ENCODE measurements around the gene ZNF768.

ZNF768 gene

GRCh38 chr16:30521873-30522641 is 4.3 kb downstream of the ZNF768 start:
- H3K9me2 ChIP-seq (replicated peaks; ENCODE audit: control insufficient read depth, low read length): no peaks in the 10 kb centered on the region
- TF ChIP-seq CTCF (IDR thresholded peaks at IDR 0.05; ENCODE audit: low read depth, low read length, poor library complexity, severe bottlenecking) (no peak), EZH2phosphoT487 (IDR thresholded peaks at IDR 0.05; ENCODE audit: borderline replicate concordance, low read length) (no peak)
- H3K9me3 ChIP-seq (ENCODE audit: control insufficient read depth, insufficient read depth, low read length): no peaks in the 10 kb centered on the region
- H4K20me1 ChIP-seq (ENCODE audit: control insufficient read depth, insufficient read depth, low read depth, low read length): no peaks in the 10 kb centered on the region
- H3K4me2 ChIP-seq (ENCODE audit: low read length): no peak overlapping the region
- H3K36me3 ChIP-seq (ENCODE audit: control insufficient read depth, low read length): peaks cover 49% of the 10 kb centered on the region
- H3K27ac ChIP-seq (ENCODE audit: low read depth, low read length): no peak overlapping the region
- H3F3A ChIP-seq (ENCODE audit: control insufficient read depth, insufficient read depth): peaks cover 25% of the 10 kb centered on the region
- H3K4me1 ChIP-seq (ENCODE audit: control insufficient read depth, low read length): peaks cover 6% of the 10 kb centered on the region
- H3K27me3 ChIP-seq (ENCODE audit: control insufficient read depth, low read length): no peaks in the 10 kb centered on the region
- no peak overlapping the region for H3K4me3 ChIP-seq (ENCODE audit: low read length)
- no peaks in the 10 kb centered on the region for H3K79me2 ChIP-seq (ENCODE audit: control insufficient read depth, low read length)

DNA sequence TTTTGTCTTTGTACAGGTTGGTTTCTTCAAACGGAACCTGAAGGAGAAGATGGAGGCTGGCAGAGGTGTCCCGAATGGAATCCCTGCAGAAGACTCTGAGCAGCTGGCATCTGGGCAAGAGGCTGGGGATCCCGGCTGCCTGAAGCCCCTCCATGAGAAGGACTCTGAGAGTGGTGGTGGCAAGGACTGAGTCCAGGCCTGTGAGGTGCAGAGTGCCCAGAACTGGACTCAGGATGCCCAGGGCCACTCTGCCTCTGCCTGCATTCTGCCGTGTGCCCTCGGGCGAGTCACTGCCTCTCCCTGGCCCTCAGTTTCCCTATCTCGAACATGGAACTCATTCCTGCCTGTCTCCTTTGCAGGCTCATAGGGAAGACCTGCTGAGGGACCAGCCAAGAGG is 4.9 kb downstream of the ZNF768 start:
- no peaks in the 10 kb centered on the region for H4K20me1 ChIP-seq (ENCODE audit: control insufficient read depth, insufficient read depth, low read depth, low read length)
- no peak for TF ChIP-seq EZH2phosphoT487 (IDR thresholded peaks at IDR 0.05; ENCODE audit: borderline replicate concordance, low read length)
- TF ChIP-seq CTCF (IDR thresholded peaks at IDR 0.05; ENCODE audit: low read depth, low read length, poor library complexity, severe bottlenecking): no peak
- H3K27ac ChIP-seq (ENCODE audit: low read depth, low read length): no peak overlapping the region
- no peaks in the 10 kb centered on the region for H3K79me2 ChIP-seq (ENCODE audit: control insufficient read depth, low read length)
- peaks cover 6% of the 10 kb centered on the region for H3K4me1 ChIP-seq (ENCODE audit: control insufficient read depth, low read length)
- H3K9me3 ChIP-seq (ENCODE audit: control insufficient read depth, insufficient read depth, low read length): no peaks in the 10 kb centered on the region
- H3K36me3 ChIP-seq (ENCODE audit: control insufficient read depth, low read length): peaks cover 54% of the 10 kb centered on the region
- no peaks in the 10 kb centered on the region for H3K27me3 ChIP-seq (ENCODE audit: control insufficient read depth, low read length)
- peaks cover 25% of the 10 kb centered on the region for H3F3A ChIP-seq (ENCODE audit: control insufficient read depth, insufficient read depth)
- no peaks in the 10 kb centered on the region for H3K9me2 ChIP-seq (replicated peaks; ENCODE audit: control insufficient read depth, low read length)
- H3K4me3 ChIP-seq (ENCODE audit: low read length): no peak overlapping the region
- no peak overlapping the region for H3K4me2 ChIP-seq (ENCODE audit: low read length)

- no peak overlapping the region for H3K27ac ChIP-seq (ENCODE audit: low read depth, low read length)
- H3K4me1 ChIP-seq (ENCODE audit: control insufficient read depth, low read length): no peaks in the 10 kb centered on the region
- no peak for TF ChIP-seq CTCF (IDR thresholded peaks at IDR 0.05; ENCODE audit: low read depth, low read length, poor library complexity, severe bottlenecking)
- no peak for TF ChIP-seq EZH2phosphoT487 (IDR thresholded peaks at IDR 0.05; ENCODE audit: borderline replicate concordance, low read length)
- H3K9me3 ChIP-seq (ENCODE audit: control insufficient read depth, insufficient read depth, low read length): no peaks in the 10 kb centered on the region
- H3K79me2 ChIP-seq (ENCODE audit: control insufficient read depth, low read length): no peaks in the 10 kb centered on the region
- no peak overlapping the region for H3K4me2 ChIP-seq (ENCODE audit: low read length)
- H3F3A ChIP-seq (ENCODE audit: control insufficient read depth, insufficient read depth): peaks cover 18% of the 10 kb centered on the region
- H3K27me3 ChIP-seq (ENCODE audit: control insufficient read depth, low read length): no peaks in the 10 kb centered on the region
- no peaks in the 10 kb centered on the region for H4K20me1 ChIP-seq (ENCODE audit: control insufficient read depth, insufficient read depth, low read depth, low read length)
- H3K36me3 ChIP-seq (ENCODE audit: control insufficient read depth, low read length): peaks cover 71% of the 10 kb centered on the region
- no peaks in the 10 kb centered on the region for H3K9me2 ChIP-seq (replicated peaks; ENCODE audit: control insufficient read depth, low read length)
- no peak overlapping the region for H3K4me3 ChIP-seq (ENCODE audit: low read length)
Observed at GRCh38 chr16:30519120-30520049, 7.0 kb downstream of the ZNF768 start.
